Pancreas (tissue), 10 donors: ENCODE results near the gene PROSER1. TPM values are rescaled to one million over a fixed set of nuclear protein-coding genes. Genes with fewer than 3 reads are reported as not detected.
A peak's percentile ranks its signal among the peaks of the same experiment; 100 is the strongest.
"Not testable (repeated sequence)": the region's sequence is repeated elsewhere in the genome, so short reads cannot be mapped to it uniquely, and the experiment has no call there.

Experiments
- ATAC-seq, 4 donors: fragments of 200-7000 bp; cut with Tn5 transposase; one replicate each; pipeline versions ENCODE4 v1.8.0 to v1.9.1; 2020; ENCODE audit warnings: mild to moderate bottlenecking in 4 of 4, moderate library complexity in 4 of 4
- DNase-seq, 6 donors: peaks; one replicate each; pipeline ENCODE4 v3.0.0-alpha.2; 2020
- FAIRE-seq: peaks from 2 replicates; lab custom pipeline; 2012; peaks lifted over from hg19 to GRCh38; lab: Jason Lieb, UNC
- H3K27ac ChIP-seq, 4 donors: fragments of 200-600 bp; sonication (generic); 1 replicate in 3 of 4; 2 replicates in 1 of 4; pipeline versions ENCODE4 v1.5.0 to v1.8.0; 2020
- H3K27me3 ChIP-seq, 4 donors: fragments of 200-600 bp; one replicate each; pipeline ENCODE4 v1.8.0; 2021
- H3K36me3 ChIP-seq, 3 donors: fragments of 200-600 bp; sonication (generic) in 1 of 3; one replicate each; pipeline versions ENCODE4 v1.5.0 to v1.8.0; 2020 to 2021
- H3K4me1 ChIP-seq, 3 donors: fragments of 200-600 bp; one replicate each; pipeline ENCODE4 v1.8.0; 2021
- H3K4me3 ChIP-seq, 4 donors: fragments of 200-600 bp; sonication (generic) in 2 of 4; one replicate each; pipeline versions ENCODE4 v1.5.0 to v1.8.0; 2020 to 2021
- H3K9me3 ChIP-seq, 4 donors: fragments of 200-600 bp; one replicate each; pipeline ENCODE4 v1.8.0; 2021
- WGBS, 2 donors: extraction: QIAGEN DNeasy Blood & Tissue Kit; methylation state at CpG; one replicate each; pipeline ENCODE4 v1.1.7; 2013; 5-methylcytosine and 5-hydroxymethylcytosine counted together
- intact Hi-C, 3 donors: fragments of 100-400 bp; cut with DNase I; formaldehyde crosslinking; loops; one replicate each; pipeline versions ENCODE4 v1.11.1 to v1.14.2; 2022
- polyA plus RNA-seq, 2 donors: library from polyadenylated mRNA; stranded (reverse); fragments of 200-250 nt; gene quantifications; one replicate each; pipeline ENCODE4 v1.2.3, GENCODE V29; 2013
- total RNA-seq, 6 donors: library from RNA; stranded (reverse); fragmentation: NEBNext Ultra II Directional in 4 of 6; extraction: Animal tissue kit (Norgen Biotek cat#: 25700) in 4 of 6; gene quantifications; one replicate each; pipeline versions ENCODE4 v1.2.1 to v1.2.4, GENCODE V29; 2021 to 2023
- TF ChIP-seq, protein P1 (sequence below), 4 donors: fragments of 200-600 bp; sonication (generic) in 3 of 4; IDR thresholded peaks; one replicate each; pipeline versions ENCODE4 v1.5.0 to v1.8.0; 2021; ENCODE audit warnings: antibody characterized with exemption in 4 of 4
- donor health status: healthy with polysubstance abuse.
- donor health status: DM: no; HTN: no; CAD: no; lungs with moderate emphysema.
- donor health status: DM: no; HTN: no; CAD: no.
- donor health status: control.
- donor health status: control.
- donor health status: Bipolar disorder and iron deficiency.
- donor health status: DM: yes; HTN: yes; CAD: no.
- donor health status: DM: no; HTN: no; CAD: no.
- donor health status: DM: no; HTN: no; CAD: no.
- donor health status: DM: yes; HTN: yes; CAD: no.

Gene PROSER1
- 10 to 100 TPM; 13.3 to 21.6 (median 20.2) TPM for total RNA-seq
- polyA plus RNA-seq = 10 to 100 TPM; 10.9 to 13.4 TPM

DNA sequence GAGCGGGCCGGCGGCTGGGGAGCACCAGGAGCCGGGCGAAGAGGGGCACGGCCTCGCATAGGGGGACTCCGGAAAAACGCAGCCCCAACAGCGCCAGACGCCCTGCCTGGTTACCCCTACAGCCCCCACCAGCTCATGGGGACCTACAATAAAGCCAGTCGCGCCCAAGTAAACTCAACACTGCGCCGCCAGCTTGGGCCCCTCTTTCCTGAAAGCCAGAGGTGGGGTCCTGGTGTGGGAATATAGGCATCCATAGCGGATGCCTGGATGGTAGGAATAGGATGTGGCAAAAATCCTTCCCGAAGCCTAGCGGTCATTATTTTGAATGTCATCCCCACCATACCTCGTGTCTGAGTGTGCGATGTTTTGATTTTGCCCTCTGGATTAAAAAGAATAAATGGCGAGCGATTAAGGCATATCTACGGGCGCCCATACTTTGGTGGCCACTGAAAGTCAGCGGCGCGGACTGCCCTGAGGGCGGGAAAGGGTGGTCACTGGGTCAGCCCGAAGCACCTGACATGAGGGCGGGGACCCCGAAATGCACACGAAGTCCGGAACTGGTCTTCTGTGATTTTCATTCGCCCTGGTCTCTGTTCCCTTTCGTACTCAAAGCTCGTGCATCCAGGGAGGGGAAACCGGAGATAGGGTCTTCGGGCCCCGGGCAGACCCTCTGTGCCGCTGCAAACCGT, at the start of gene PROSER1, which contains the start of gene NHLRC3:
Gene PROSER1, minus strand, starts transcription at position 210 of the 689 bp plus-strand sequence. CDS start 847 bp downstream, outside the sequence.
Gene NHLRC3, plus strand, starts transcription at position 577 of the 689 bp plus-strand sequence. CDS start 184 bp downstream, outside the sequence.
- WGBS, 2 donors = 1% methylated on average over 41 of the region's 41 CpGs
- ATAC-seq (peak; percentile 91 to 94 (median 92)), DNase-seq (peak; percentile 90 to 96 (median 94)), FAIRE-seq (peak; percentile 32)
- TF ChIP-seq, protein P1, sequence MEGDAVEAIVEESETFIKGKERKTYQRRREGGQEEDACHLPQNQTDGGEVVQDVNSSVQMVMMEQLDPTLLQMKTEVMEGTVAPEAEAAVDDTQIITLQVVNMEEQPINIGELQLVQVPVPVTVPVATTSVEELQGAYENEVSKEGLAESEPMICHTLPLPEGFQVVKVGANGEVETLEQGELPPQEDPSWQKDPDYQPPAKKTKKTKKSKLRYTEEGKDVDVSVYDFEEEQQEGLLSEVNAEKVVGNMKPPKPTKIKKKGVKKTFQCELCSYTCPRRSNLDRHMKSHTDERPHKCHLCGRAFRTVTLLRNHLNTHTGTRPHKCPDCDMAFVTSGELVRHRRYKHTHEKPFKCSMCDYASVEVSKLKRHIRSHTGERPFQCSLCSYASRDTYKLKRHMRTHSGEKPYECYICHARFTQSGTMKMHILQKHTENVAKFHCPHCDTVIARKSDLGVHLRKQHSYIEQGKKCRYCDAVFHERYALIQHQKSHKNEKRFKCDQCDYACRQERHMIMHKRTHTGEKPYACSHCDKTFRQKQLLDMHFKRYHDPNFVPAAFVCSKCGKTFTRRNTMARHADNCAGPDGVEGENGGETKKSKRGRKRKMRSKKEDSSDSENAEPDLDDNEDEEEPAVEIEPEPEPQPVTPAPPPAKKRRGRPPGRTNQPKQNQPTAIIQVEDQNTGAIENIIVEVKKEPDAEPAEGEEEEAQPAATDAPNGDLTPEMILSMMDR (IDR thresholded peaks at IDR 0.05) = no peak
- H3K27me3 ChIP-seq = no peaks in the 10 kb centered on the region
- peak within 1 kb of the TSS; percentile 65 to 91 (median 73) for H3K4me3 ChIP-seq
- H3K27ac ChIP-seq = peak within 1 kb of the TSS; percentile 72 to 86 (median 86)
- H3K4me1 ChIP-seq = peaks cover 0 to 24% (median 8%) of the 10 kb centered on the region in 3 donors
- intact Hi-C loops = no loop called here
- H3K36me3 ChIP-seq = no peaks in the 10 kb centered on the region
- H3K9me3 ChIP-seq = no peaks in the 10 kb centered on the region

DNA sequence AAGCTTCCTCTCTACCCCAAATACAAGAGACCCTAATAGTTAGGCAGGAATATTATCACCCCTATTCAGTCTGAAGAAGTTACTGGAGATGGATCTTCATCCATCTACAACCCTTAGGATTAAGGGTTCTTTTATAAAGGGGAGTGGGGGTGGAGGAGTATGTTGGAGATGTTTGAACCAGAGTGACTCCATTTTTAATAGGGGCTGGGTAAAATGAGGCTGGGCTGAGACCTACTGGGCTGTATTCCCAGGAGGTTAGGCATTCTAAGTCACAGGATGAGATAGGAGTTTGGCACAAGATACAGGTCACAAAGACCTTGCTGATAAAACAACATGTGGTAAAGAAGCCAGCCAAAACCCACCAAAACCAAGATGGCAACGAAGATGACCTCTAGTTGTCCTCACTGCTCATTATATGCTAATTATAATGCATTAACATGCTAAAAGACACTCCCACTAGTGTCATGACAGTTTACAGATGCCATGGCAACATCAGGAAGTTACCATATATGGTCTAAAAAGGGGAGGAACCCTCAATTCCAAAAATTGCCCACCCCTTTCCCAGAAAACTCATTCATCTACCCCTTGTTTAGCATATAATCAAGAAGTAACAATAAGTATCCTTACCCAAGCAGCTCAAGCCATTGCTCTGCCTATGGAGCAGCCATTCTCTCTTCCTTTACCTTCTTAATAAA, 48.5 kb upstream of the PROSER1 start:
- ATAC-seq = not testable (repeated sequence)

DNA sequence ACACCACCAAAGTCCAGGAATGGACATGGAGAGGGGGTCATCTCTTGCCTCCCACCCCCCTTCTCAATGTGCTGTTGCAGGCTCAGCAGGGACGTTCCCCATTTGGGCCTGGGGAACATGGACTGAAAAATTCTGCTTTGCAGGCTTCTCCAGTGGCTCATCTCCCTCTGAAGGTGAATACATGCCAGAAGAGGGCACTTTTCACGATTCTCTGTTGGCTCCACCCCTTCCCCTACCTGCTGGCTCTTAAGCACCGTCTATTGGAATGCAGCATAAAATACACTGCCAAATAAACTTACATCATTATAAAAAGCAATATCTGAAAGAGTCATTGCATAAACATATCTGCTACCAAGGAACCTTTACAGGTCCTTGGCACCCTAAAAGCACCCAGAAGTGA, 36.1 kb upstream of the PROSER1 start:
- 31% methylated on average over 3 of the region's 3 CpGs for WGBS, 2 donors
- TF ChIP-seq, protein P1 (IDR thresholded peaks at IDR 0.05) = no peak

More for the DNA sequence above, 48.5 kb upstream of the PROSER1 start:
- H3K4me1 ChIP-seq, DNase-seq, H3K27me3 ChIP-seq, intact Hi-C loops, H3K4me3 ChIP-seq, H3K9me3 ChIP-seq, H3K36me3 ChIP-seq, FAIRE-seq, H3K27ac ChIP-seq: not testable (repeated sequence)
- 24 to 48% methylated on average over 1 of the region's 1 CpG for WGBS, 2 donors

DNA sequence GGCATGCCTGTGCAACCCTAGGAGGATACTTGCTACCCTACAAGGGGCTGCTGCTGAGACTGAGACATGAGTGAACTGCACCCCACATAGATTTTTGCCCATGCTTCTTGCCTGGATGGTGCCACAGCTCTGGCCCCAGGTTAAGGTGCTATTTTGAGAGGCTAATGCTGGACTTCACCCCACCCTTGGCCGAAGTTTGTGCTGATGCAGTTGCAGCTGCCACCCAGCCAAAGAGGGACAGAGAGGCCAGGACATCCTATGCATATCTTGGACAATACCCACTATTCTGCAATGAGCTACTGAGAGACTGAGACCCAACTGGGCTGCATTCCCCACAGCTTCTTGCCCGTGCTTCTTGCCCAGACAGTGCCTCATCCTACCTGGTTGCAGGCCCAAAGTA, 35.0 kb upstream of the PROSER1 start:
- Histone ChIP-seq H3K4me1 (no peaks in the 10 kb centered on the region), H3K27ac (no peak overlapping the region), H3K4me3 (no peak overlapping the region), H3K9me3 (no peaks in the 10 kb centered on the region), H3K36me3 (no peaks in the 10 kb centered on the region), H3K27me3 (peaks cover 0 to 7% (median 0%) of the 10 kb centered on the region in 4 donors)
- intact Hi-C loops = no loop called here
- TF ChIP-seq, protein P1 (IDR thresholded peaks at IDR 0.05) = no peak
- ATAC-seq (no peak), FAIRE-seq (no peak), DNase-seq (no peak)
- WGBS, 2 donors = 59 to 74% methylated on average over 2 of the region's 2 CpGs

More for the DNA sequence above, 36.1 kb upstream of the PROSER1 start:
- intact Hi-C loops = no loop called here
- Histone ChIP-seq H3K9me3 (no peaks in the 10 kb centered on the region), H3K4me1 (no peaks in the 10 kb centered on the region), H3K36me3 (no peaks in the 10 kb centered on the region), H3K27ac (no peak overlapping the region), H3K27me3 (peaks cover 0 to 7% (median 0%) of the 10 kb centered on the region in 4 donors), H3K4me3 (no peak overlapping the region)
- no peak for FAIRE-seq
- ATAC-seq = no peak
- DNase-seq = no peak

DNA sequence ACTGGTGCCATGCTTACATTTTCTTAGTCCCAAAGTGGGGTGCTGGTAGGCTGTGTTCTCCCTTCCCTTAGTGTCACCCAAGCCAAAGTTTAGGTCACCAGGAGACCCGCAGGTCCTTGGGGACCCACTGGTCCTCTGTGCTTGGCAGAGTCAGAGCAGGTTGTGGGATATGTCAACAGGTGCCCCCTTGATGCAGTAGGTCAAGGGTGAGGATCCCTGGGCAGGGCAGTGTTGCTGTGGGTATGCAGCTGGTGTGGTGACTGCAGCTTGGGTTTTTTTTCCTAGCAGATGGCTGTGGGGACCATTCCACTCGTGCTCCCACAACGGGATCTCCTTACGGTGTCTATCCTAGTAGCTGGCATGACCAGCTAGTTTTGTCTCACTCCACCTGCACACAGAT, 24.1 kb upstream of the PROSER1 start:
- WGBS, 2 donors = 93 to 97% methylated on average over 4 of the region's 4 CpGs
- intact Hi-C loops = no loop called here
- H3K36me3 ChIP-seq = no peaks in the 10 kb centered on the region
- FAIRE-seq (no peak), DNase-seq (no peak), ATAC-seq (no peak)
- no peak overlapping the region for H3K27ac ChIP-seq
- H3K4me3 ChIP-seq = no peak overlapping the region
- H3K9me3 ChIP-seq = no peaks in the 10 kb centered on the region
- H3K4me1 ChIP-seq = no peaks in the 10 kb centered on the region
- TF ChIP-seq, protein P1 (IDR thresholded peaks at IDR 0.05) = no peak
- no peaks in the 10 kb centered on the region for H3K27me3 ChIP-seq
